HEK293 (cell line): ENCODE results near the gene GALNT2.

Experiments used
- CTCF ChIA-PET: fragments of 350-600 bp; formaldehyde crosslinking; extraction: SDS; loops from one replicate; lab custom pipeline; 2021; ENCODE audit warnings: antibody characterized with exemption; lab: Yijun Ruan, JAX
- POLR2A ChIA-PET: fragments of 300-600 bp; formaldehyde crosslinking; extraction: SDS; loops from one replicate; lab custom pipeline; 2020; ENCODE audit warnings: antibody characterized with exemption, inconsistent platforms; lab: Yijun Ruan, JAX
- H3K27ac ChIP-seq: fragments of 200-500 bp; sonication (Bioruptor generic); 2 replicates; pipeline ENCODE4 v1.5.1; 2014; ENCODE audit warnings: low read depth, low read length, control low read depth, inconsistent platforms; ENCODE audit errors: extremely low read depth
- H3K36me3 ChIP-seq, 2 experiments: fragments of 200-500 bp in 1 of 2; sonication (Bioruptor generic) in 1 of 2; 1 replicate in 1 of 2; 2 replicates in 1 of 2; pipeline ENCODE4 v1.5.1; 2014 to 2017; ENCODE audit warnings: inconsistent platforms in 2 of 2, low read length in 2 of 2; ENCODE audit not compliant: control insufficient read depth in 2 of 2, insufficient read depth in 1 of 2
- H3K4me1 ChIP-seq: fragments of 200-500 bp; sonication (Bioruptor generic); 2 replicates; pipeline ENCODE4 v1.5.1; 2014; ENCODE audit warnings: mild to moderate bottlenecking, low read length, inconsistent platforms; ENCODE audit not compliant: control insufficient read depth, insufficient read depth
- H3K4me3 ChIP-seq: 2 replicates; pipeline ENCODE4 v1.5.1; 2011; ENCODE audit warnings: low read depth, mild to moderate bottlenecking, control low read depth, low read length, moderate library complexity
- H3K9me3 ChIP-seq: fragments of 200-500 bp; sonication (Bioruptor generic); 2 replicates; pipeline ENCODE4 v1.5.1; 2014; ENCODE audit warnings: low read depth, low read length, inconsistent platforms; ENCODE audit not compliant: control insufficient read depth, insufficient read depth
- AEBP2 ChIP-seq: fragments of 450-650 bp; formaldehyde crosslinking; IDR thresholded peaks from 2 replicates; pipeline ENCODE4 v1.5.1; 2016; ENCODE audit warnings: missing biosample characterization, missing genetic modification characterization, borderline replicate concordance
- CTCF ChIP-seq: fragments of 450-650 bp; formaldehyde crosslinking; IDR thresholded peaks from 2 replicates; pipeline ENCODE4 v1.5.1; 2016; ENCODE audit warnings: missing biosample characterization, missing genetic modification characterization
- GLI4 ChIP-seq: fragments of 450-650 bp; formaldehyde crosslinking; IDR thresholded peaks from 2 replicates; pipeline ENCODE4 v1.5.1; 2016; ENCODE audit warnings: missing biosample characterization, missing genetic modification characterization
- KLF7 ChIP-seq: fragments of 450-650 bp; formaldehyde crosslinking; IDR thresholded peaks from 2 replicates; pipeline ENCODE4 v1.5.1; 2016; ENCODE audit warnings: missing biosample characterization, missing genetic modification characterization, borderline replicate concordance
- MYNN ChIP-seq: fragments of 450-650 bp; formaldehyde crosslinking; IDR thresholded peaks from 2 replicates; pipeline ENCODE4 v1.5.1; 2016; ENCODE audit warnings: missing biosample characterization, missing genetic modification characterization, borderline replicate concordance
- MZF1 ChIP-seq: fragments of 450-650 bp; formaldehyde crosslinking; IDR thresholded peaks from 2 replicates; pipeline ENCODE4 v1.5.1; 2017; ENCODE audit warnings: missing biosample characterization, missing genetic modification characterization, borderline replicate concordance
- PATZ1 ChIP-seq: fragments of 450-650 bp; formaldehyde crosslinking; IDR thresholded peaks from 2 replicates; pipeline ENCODE4 v1.5.1; 2016; ENCODE audit warnings: missing biosample characterization, missing genetic modification characterization
- ZNF2 ChIP-seq: fragments of 450-650 bp; formaldehyde crosslinking; IDR thresholded peaks from 2 replicates; pipeline ENCODE4 v1.5.1; 2016; ENCODE audit warnings: missing biosample characterization, missing genetic modification characterization
- ZNF423 ChIP-seq: fragments of 450-650 bp; formaldehyde crosslinking; IDR thresholded peaks from 2 replicates; pipeline ENCODE4 v1.5.1; 2016; ENCODE audit warnings: missing biosample characterization, missing genetic modification characterization
- ZNF510 ChIP-seq: fragments of 450-650 bp; formaldehyde crosslinking; IDR thresholded peaks from 2 replicates; pipeline ENCODE4 v1.5.1; 2018; ENCODE audit warnings: mild to moderate bottlenecking, missing genetic modification characterization, missing biosample characterization; ENCODE audit not compliant: insufficient replicate concordance
- ZNF580 ChIP-seq: fragments of 450-650 bp; formaldehyde crosslinking; IDR thresholded peaks from 2 replicates; pipeline ENCODE4 v1.5.1; 2016; ENCODE audit warnings: missing biosample characterization, missing genetic modification characterization
- ZNF645 ChIP-seq: fragments of 450-650 bp; formaldehyde crosslinking; IDR thresholded peaks from 2 replicates; pipeline ENCODE4; 2016; ENCODE audit warnings: missing biosample characterization, missing genetic modification characterization
- ZSCAN18 ChIP-seq: fragments of 450-650 bp; formaldehyde crosslinking; IDR thresholded peaks from 2 replicates; pipeline ENCODE4 v1.5.1; 2016; ENCODE audit warnings: missing biosample characterization, missing genetic modification characterization
- TF ChIP-seq, protein P1 (sequence below): fragments of 450-650 bp; formaldehyde crosslinking; IDR thresholded peaks from 2 replicates; pipeline ENCODE4 v1.5.1; 2017; ENCODE audit warnings: missing biosample characterization, missing genetic modification characterization
- TF ChIP-seq, protein P2 (sequence below): fragments of 450-650 bp; IDR thresholded peaks from 2 replicates; pipeline ENCODE4 v1.5.1; 2018; ENCODE audit warnings: missing biosample characterization, mild to moderate bottlenecking, missing genetic modification characterization

The GALNT2 gene

DNA sequence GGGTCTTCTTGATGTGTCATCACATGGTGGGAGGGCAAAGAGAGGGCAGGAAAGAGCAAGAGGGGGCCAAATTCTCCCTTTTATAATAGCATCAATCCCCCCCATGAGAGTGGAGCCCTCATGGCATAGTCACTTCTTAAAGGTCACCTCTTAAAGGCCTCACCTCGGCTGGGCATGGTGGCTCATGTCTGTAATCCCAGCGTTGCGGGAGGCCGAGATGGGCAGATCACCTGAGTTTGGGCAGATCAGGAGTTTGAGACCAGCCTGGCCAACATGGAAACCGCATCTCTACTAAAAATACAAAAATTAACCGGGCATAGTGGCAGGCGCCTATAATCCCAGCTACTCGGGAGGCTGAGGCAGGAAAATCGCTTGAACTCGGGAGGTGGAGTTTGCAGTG is 189.0 kb downstream of the GALNT2 start:
- no peak overlapping the region for H3K4me3 ChIP-seq
- H3K36me3 ChIP-seq, result peaks cover 0 to 24% of the 10 kb centered on the region in 2 experiments; a peak in 1 of 3 replicates
- no peak for TF ChIP-seq ZNF580 (tag by site-specific recombination)
- TF ChIP-seq PATZ1 (tag by site-specific recombination), result no peak
- no peaks in the 10 kb centered on the region for H3K9me3 ChIP-seq
- CTCF ChIA-PET, result no interaction called here
- H3K4me1 ChIP-seq, result no peaks in the 10 kb centered on the region
- no peak overlapping the region for H3K27ac ChIP-seq
- POLR2A ChIA-PET, result no interaction called here

DNA sequence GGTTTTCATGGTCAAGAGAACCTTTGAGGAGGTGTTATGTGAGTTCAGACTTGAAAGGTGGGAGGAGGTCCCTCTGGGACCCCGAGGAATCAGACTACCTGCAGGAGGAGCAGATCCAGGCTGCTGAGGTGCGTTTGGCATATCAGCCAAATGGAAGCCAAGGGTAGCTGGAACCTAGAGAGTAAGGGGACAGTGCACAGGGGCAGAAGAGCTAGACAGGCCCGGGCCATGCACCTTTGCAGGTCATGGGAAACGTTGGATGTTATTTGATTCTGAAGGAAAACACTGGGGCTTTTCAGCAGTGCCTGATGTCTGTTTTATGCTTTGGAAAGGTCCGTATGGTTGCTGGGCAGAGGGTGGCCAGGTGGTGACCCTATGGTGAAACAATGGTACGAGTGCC is 189.9 kb downstream of the GALNT2 start:
- H3K4me1 ChIP-seq, result no peaks in the 10 kb centered on the region
- H3K4me3 ChIP-seq, result no peak overlapping the region
- no peaks in the 10 kb centered on the region for H3K9me3 ChIP-seq
- no peak overlapping the region for H3K27ac ChIP-seq
- peaks cover 0 to 24% of the 10 kb centered on the region in 2 experiments; a peak in 1 of 3 replicates for H3K36me3 ChIP-seq
- no peak for TF ChIP-seq ZSCAN18 (tag by site-specific recombination)
- no peak for TF ChIP-seq ZNF510 (tag by site-specific recombination)
- TF ChIP-seq MYNN, result no peak
- TF ChIP-seq CTCF (tag by site-specific recombination), result no peak
- no peak for TF ChIP-seq ZNF423 (tag by site-specific recombination)
- TF ChIP-seq ZNF645, result no peak
- TF ChIP-seq KLF7 (tag by site-specific recombination), result no peak
- TF ChIP-seq, protein P1, sequence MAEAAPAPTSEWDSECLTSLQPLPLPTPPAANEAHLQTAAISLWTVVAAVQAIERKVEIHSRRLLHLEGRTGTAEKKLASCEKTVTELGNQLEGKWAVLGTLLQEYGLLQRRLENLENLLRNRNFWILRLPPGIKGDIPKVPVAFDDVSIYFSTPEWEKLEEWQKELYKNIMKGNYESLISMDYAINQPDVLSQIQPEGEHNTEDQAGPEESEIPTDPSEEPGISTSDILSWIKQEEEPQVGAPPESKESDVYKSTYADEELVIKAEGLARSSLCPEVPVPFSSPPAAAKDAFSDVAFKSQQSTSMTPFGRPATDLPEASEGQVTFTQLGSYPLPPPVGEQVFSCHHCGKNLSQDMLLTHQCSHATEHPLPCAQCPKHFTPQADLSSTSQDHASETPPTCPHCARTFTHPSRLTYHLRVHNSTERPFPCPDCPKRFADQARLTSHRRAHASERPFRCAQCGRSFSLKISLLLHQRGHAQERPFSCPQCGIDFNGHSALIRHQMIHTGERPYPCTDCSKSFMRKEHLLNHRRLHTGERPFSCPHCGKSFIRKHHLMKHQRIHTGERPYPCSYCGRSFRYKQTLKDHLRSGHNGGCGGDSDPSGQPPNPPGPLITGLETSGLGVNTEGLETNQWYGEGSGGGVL (tag by site-specific recombination), result no peak
- TF ChIP-seq, all 188 proteins: peak for 0
- CTCF ChIA-PET, result no interaction called here
- POLR2A ChIA-PET, result no interaction called here

GRCh38 chr1:230259621-230260020 is 192.6 kb downstream of the GALNT2 start:
- no peak overlapping the region for H3K4me3 ChIP-seq
- no peaks in the 10 kb centered on the region for H3K4me1 ChIP-seq
- ChIA-PET POLR2A (no interaction called here), CTCF (interaction anchor here (0.6 kb wide), 1 partner anchor 324 kb away, joined by 3 read pairs; no protein-coding TSS in a partner anchor)
- H3K9me3 ChIP-seq, result no peaks in the 10 kb centered on the region
- H3K36me3 ChIP-seq, result peaks cover 0 to 40% of the 10 kb centered on the region in 2 experiments; a peak in 1 of 3 replicates
- H3K27ac ChIP-seq, result no peak overlapping the region
- TF ChIP-seq AEBP2 (tag by site-specific recombination) (no peak), GLI4 (tag by site-specific recombination) (no peak), MZF1 (tag by site-specific recombination) (no peak), ZNF2 (tag by site-specific recombination) (no peak)
- TF ChIP-seq, protein P2, sequence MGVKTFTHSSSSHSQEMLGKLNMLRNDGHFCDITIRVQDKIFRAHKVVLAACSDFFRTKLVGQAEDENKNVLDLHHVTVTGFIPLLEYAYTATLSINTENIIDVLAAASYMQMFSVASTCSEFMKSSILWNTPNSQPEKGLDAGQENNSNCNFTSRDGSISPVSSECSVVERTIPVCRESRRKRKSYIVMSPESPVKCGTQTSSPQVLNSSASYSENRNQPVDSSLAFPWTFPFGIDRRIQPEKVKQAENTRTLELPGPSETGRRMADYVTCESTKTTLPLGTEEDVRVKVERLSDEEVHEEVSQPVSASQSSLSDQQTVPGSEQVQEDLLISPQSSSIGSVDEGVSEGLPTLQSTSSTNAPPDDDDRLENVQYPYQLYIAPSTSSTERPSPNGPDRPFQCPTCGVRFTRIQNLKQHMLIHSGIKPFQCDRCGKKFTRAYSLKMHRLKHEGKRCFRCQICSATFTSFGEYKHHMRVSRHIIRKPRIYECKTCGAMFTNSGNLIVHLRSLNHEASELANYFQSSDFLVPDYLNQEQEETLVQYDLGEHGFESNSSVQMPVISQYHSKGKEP (tag by site-specific recombination), result no peak
- TF ChIP-seq, all 188 proteins: peak for 0
